Thyroid gland (tissue), 4 donors: ENCODE data around the gene PPP2R5C. TPM values are rescaled to one million over a fixed set of nuclear protein-coding genes. Genes with fewer than 3 reads are reported as not detected.

Source experiments
- DNase-seq, 2 donors: peaks; one replicate each; pipeline ENCODE4 v3.0.0-alpha.2; 2019
- H3K27ac ChIP-seq, 3 donors: fragments of 200-600 bp; sonication (generic); 1 replicate in 2 of 3; 2 replicates in 1 of 3; pipeline ENCODE4 v1.5.1; 2016 to 2019; ENCODE audit warnings: mild to moderate bottlenecking in 1 of 3, moderate library complexity in 1 of 3
- H3K27me3 ChIP-seq: fragments of 200-600 bp; sonication (generic); one replicate; pipeline ENCODE4 v1.5.1; 2019
- H3K36me3 ChIP-seq, 2 donors: fragments of 200-600 bp; sonication (generic); one replicate each; pipeline ENCODE4 v1.5.1; 2016 to 2019
- H3K4me1 ChIP-seq, 2 donors: fragments of 200-600 bp; sonication (generic); one replicate each; pipeline ENCODE4 v1.5.1; 2017 to 2019
- H3K4me3 ChIP-seq, 3 donors: fragments of 200-600 bp; sonication (generic); replicated peaks in 1 of 3; 1 replicate in 2 of 3; 2 replicates in 1 of 3; pipeline ENCODE4 v1.5.1; 2016; ENCODE audit warnings: mild to moderate bottlenecking in 1 of 3
- H3K9me3 ChIP-seq: fragments of 200-600 bp; sonication (generic); one replicate; pipeline ENCODE4 v1.5.1; 2017
- POLR2A ChIP-seq, 2 donors: fragments of 450-650 bp; IDR thresholded peaks; one replicate each; pipeline ENCODE4 v1.6.1; 2017; ENCODE audit warnings: antibody characterized with exemption in 2 of 2, mild to moderate bottlenecking in 2 of 2, moderate library complexity in 1 of 2
- WGBS, 2 donors: methylation state at CpG; one replicate each; pipeline ENCODE4 v1.1.5; 2017; 5-methylcytosine and 5-hydroxymethylcytosine counted together
- intact Hi-C: fragments of 100-400 bp; cut with DNase I; formaldehyde crosslinking; loops from one replicate; pipeline ENCODE4 v1.15.1; 2023
- total RNA-seq, 4 donors: library from RNA; depleted of rRNA; stranded (reverse); fragments of >200 nt; gene quantifications; one replicate each; pipeline ENCODE4 v1.2.3, GENCODE V29; 2016
- TF ChIP-seq, protein P1 (sequence below), 6 experiments: fragments of 200-600 bp in 3 of 6; fragments of 450-650 bp in 3 of 6; sonication (generic) in 3 of 6; IDR thresholded peaks; one replicate each; pipeline ENCODE4 v1.5.1; 2016 to 2019; ENCODE audit warnings: antibody characterized with exemption in 6 of 6, mild to moderate bottlenecking in 2 of 6, inconsistent platforms in 1 of 6, moderate library complexity in 1 of 6

PPP2R5C gene
- total RNA-seq, 4 donors from 2014 or later: 105 to 209 (median 141) TPM

DNA sequence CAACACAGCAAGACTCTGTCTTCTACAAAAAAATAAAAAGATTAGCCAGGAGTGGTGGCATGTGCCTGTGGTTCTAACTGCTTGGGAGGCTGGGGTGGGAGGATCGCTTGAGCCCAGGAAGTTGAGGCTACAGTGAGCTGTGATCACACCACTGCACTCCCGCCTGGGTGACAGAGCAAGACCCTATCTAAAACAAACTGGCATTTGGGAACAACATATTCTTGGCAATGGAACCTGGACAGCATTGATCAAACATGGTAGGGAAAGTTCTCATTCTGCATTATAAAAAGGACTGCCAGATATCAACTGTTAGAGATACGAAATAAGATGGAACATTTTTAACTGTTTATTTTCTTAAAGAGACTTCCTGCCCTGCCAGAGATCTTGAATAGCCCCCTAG lies 81.5 kb downstream of the PPP2R5C start:
- H3K4me3 ChIP-seq: no peak overlapping the region
- no peak for DNase-seq
- no peaks in the 10 kb centered on the region for H3K27me3 ChIP-seq
- intact Hi-C loops: loop anchor here (10.0 kb wide), 1 partner anchor 48 kb away; no protein-coding TSS in a partner anchor
- no peak overlapping the region for H3K27ac ChIP-seq
- WGBS, 2 donors: 90% methylated on average over 3 of the region's 3 CpGs
- no peaks in the 10 kb centered on the region for H3K9me3 ChIP-seq
- H3K36me3 ChIP-seq: no peaks in the 10 kb centered on the region
- no peak for TF ChIP-seq POLR2A (IDR thresholded peaks at IDR 0.05)
- TF ChIP-seq, protein P1, sequence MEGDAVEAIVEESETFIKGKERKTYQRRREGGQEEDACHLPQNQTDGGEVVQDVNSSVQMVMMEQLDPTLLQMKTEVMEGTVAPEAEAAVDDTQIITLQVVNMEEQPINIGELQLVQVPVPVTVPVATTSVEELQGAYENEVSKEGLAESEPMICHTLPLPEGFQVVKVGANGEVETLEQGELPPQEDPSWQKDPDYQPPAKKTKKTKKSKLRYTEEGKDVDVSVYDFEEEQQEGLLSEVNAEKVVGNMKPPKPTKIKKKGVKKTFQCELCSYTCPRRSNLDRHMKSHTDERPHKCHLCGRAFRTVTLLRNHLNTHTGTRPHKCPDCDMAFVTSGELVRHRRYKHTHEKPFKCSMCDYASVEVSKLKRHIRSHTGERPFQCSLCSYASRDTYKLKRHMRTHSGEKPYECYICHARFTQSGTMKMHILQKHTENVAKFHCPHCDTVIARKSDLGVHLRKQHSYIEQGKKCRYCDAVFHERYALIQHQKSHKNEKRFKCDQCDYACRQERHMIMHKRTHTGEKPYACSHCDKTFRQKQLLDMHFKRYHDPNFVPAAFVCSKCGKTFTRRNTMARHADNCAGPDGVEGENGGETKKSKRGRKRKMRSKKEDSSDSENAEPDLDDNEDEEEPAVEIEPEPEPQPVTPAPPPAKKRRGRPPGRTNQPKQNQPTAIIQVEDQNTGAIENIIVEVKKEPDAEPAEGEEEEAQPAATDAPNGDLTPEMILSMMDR (IDR thresholded peaks at IDR 0.05): no peak
- peaks cover 18 to 43% of the 10 kb centered on the region in 2 donors for H3K4me1 ChIP-seq

DNA sequence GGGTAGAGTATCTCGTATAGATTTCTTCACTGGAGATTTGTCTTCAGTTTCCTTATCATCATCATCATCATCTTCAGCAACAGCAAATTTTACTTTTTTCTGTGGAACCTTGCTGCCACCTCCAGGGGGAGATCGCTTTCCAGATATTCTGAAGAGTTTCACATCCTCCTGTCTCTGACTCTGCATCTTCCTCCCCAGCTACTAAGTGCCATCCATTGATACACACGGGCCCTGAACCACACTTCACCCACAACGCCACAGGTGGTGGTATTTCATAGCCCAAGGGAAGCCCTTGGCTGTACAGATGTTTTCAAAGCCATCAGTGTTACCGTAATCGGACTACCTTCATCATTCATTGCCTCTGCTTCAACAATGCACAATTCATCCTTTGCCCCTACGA lies 82.2 kb downstream of the PPP2R5C start:
- DNase-seq: no peak
- H3K27ac ChIP-seq: no peak overlapping the region
- TF ChIP-seq, protein P1 (IDR thresholded peaks at IDR 0.05): peak in 1 of 6 experiments; percentile 16
- no peak for TF ChIP-seq POLR2A (IDR thresholded peaks at IDR 0.05)
- H3K9me3 ChIP-seq: no peaks in the 10 kb centered on the region
- H3K4me1 ChIP-seq: peaks cover 12 to 37% of the 10 kb centered on the region in 2 donors
- no peak overlapping the region for H3K4me3 ChIP-seq
- H3K36me3 ChIP-seq: no peaks in the 10 kb centered on the region
- intact Hi-C loops: loop anchor here (10.0 kb wide), 1 partner anchor 49 kb away; no protein-coding TSS in a partner anchor
- WGBS, 2 donors: 84 to 89% methylated on average over 7 of the region's 7 CpGs
- no peaks in the 10 kb centered on the region for H3K27me3 ChIP-seq

DNA sequence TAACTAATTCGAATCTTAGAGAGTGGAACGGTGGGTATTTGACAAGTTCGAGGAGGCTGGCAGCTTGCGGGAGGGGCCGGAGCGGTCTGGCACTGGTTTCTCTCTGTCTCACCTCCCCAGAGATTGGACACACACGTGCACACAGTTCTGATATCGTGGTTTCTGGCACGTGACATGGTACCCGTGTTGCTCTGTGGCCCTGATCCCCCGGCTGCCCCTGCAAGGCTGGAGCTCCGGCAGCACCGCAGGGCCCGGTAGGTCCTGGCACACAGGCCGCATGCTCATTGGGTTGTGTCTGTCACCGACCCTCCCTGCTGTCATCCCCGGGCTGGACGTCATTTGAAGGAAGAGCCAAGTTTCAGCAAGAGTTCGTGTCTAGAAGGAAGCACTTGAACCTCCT lies 82.7 kb downstream of the PPP2R5C start:
- WGBS, 2 donors: 86 to 89% methylated on average over 15 to 19 of the region's 19 CpGs
- Histone ChIP-seq H3K9me3 (no peaks in the 10 kb centered on the region), H3K4me3 (no peak overlapping the region), H3K27ac (no peak overlapping the region), H3K36me3 (no peaks in the 10 kb centered on the region), H3K27me3 (no peaks in the 10 kb centered on the region), H3K4me1 (peaks cover 9 to 31% of the 10 kb centered on the region in 2 donors)
- intact Hi-C loops: loop anchor here (10.0 kb wide), 1 partner anchor 49 kb away; no protein-coding TSS in a partner anchor
- TF ChIP-seq, protein P1 (IDR thresholded peaks at IDR 0.05): no peak
- DNase-seq: no peak

DNA sequence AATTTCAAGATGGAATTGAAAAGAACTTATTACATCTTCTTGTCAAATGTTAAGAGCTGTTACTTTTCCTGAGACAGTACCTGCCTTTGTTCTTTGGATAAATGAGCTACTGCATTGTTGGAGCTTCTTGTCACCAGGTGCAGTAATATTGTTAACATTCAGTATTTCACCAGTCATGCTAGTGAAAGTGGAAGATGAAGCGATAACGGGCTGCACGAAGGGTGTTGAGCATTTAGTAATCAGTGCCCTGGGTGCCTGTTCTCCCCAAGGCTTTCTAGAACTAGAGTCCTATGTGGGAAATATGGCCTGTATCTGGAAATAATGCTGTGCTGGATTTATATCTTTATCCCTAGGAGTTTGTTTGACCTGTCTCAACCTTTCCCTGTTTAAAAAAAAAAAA lies 83.2 kb downstream of the PPP2R5C start:
- DNase-seq: no peak
- H3K27me3 ChIP-seq: no peaks in the 10 kb centered on the region
- TF ChIP-seq POLR2A (IDR thresholded peaks at IDR 0.05): no peak
- TF ChIP-seq, protein P1 (IDR thresholded peaks at IDR 0.05): no peak
- WGBS, 2 donors: 89 to 91% methylated on average over 3 of the region's 3 CpGs
- H3K27ac ChIP-seq: no peak overlapping the region
- H3K4me1 ChIP-seq: peaks cover 6 to 27% of the 10 kb centered on the region in 2 donors
- no peak overlapping the region for H3K4me3 ChIP-seq
- H3K36me3 ChIP-seq: no peaks in the 10 kb centered on the region
- intact Hi-C loops: loop anchor here (10.0 kb wide), 1 partner anchor 50 kb away; no protein-coding TSS in a partner anchor
- H3K9me3 ChIP-seq: no peaks in the 10 kb centered on the region

DNA sequence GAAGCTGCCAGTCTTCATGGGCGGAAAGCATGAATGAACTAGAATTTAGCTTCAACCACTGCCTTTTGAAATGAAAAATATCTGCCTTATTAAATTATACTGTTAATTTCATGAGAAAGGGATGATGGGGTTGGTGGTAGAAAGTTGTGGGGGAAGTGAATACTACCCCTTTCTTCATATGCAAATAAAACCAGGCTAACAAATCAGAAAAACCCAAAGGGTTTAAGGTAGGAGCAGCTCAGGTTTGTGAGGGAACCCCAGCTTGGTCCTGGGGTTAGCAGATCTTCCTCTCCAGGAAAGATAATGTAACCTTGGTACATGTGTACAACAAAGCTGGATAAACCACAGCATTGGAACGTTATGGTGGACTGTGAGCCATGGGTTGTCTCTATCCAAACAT lies 84.0 kb downstream of the PPP2R5C start:
- intact Hi-C loops: loop anchor here (10.0 kb wide), 1 partner anchor 51 kb away; no protein-coding TSS in a partner anchor
- H3K4me1 ChIP-seq: peaks cover 6 to 21% of the 10 kb centered on the region in 2 donors
- 79 to 95% methylated on average over 2 of the region's 2 CpGs for WGBS, 2 donors
- no peaks in the 10 kb centered on the region for H3K36me3 ChIP-seq
- TF ChIP-seq, protein P1 (IDR thresholded peaks at IDR 0.05): no peak
- TF ChIP-seq POLR2A (IDR thresholded peaks at IDR 0.05): no peak
- H3K9me3 ChIP-seq: no peaks in the 10 kb centered on the region
- no peak for DNase-seq
- H3K27ac ChIP-seq: no peak overlapping the region
- H3K4me3 ChIP-seq: no peak overlapping the region
- H3K27me3 ChIP-seq: no peaks in the 10 kb centered on the region
